ENCODE measurements around the gene MYH6. TPM values are rescaled to one million over a fixed set of nuclear protein-coding genes. Genes with fewer than 3 reads are reported as not detected.
"Not testable (repeated sequence)": the region's sequence is repeated elsewhere in the genome, so short reads cannot be mapped to it uniquely, and the experiment has no call there.

MYH6 gene
- total RNA-seq, 1 experiment from 2014 or later: not detected

DNA sequence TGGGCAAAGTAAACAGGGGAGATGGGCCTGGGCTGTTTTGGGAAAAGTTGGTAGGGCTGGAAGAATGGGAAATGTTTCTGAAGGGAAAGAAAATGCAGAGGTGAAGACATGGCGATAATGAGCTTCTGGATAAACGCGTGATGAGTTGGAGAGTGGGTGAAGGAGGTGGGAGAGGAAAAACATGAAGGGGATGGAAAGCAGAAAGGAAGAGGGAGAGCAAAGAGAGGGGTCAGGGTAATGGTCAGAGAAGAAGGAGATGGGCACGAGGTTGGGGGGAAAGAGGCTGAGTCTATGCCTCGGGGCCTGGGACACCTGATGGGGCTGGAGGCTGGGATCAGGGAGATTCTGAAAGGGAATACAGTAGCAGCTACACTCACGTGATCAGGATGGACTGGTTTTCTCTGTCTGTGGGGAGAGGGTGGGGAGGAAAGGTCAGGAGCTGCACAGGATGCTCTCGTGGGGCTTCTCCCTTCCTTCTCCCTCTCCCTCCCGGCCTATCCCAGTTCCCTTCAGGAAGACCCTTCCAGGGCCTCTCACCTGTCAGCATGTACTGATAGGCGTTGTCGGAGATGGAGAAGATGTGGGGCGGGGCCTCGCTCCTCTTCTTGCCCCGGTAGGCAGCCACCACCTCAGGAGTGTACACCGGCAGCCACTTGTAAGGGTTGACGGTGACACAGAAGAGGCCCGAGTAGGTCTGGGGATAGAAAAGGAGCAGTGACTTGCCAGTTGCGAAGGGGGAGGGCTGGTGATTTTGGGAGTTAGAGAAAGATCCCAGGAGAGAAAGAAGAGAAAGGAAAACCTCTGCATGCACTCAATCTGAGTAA, 24.2 kb upstream of the MYH6 start:
- no peaks in the 10 kb centered on the region for H3K4me1 ChIP-seq (ENCODE audit: low read length)
- no peak overlapping the region for H3K9ac ChIP-seq (ENCODE audit: low read length)
- H3K4me3 ChIP-seq (ENCODE audit: low read length): no peak overlapping the region
- H4K20me1 ChIP-seq (ENCODE audit: insufficient read depth, low read depth, low read length): no peaks in the 10 kb centered on the region
- no peaks in the 10 kb centered on the region for H3K9me3 ChIP-seq (ENCODE audit: low read length)
- H3K79me2 ChIP-seq (ENCODE audit: low read length): no peaks in the 10 kb centered on the region
- H3K27ac ChIP-seq (ENCODE audit: low read length): no peak overlapping the region
- H2AFZ ChIP-seq (ENCODE audit: low read length): no peak overlapping the region
- DNase-seq: no peak
- H3K27me3 ChIP-seq (ENCODE audit: low read length): no peaks in the 10 kb centered on the region
- no peaks in the 10 kb centered on the region for H3K9me2 ChIP-seq (replicated peaks; ENCODE audit: insufficient read depth, low read length)
- H3K4me2 ChIP-seq (ENCODE audit: low read depth, low read length, poor library complexity, severe bottlenecking): no peak overlapping the region
- no peaks in the 10 kb centered on the region for H3K36me3 ChIP-seq (ENCODE audit: insufficient read depth, low read length)

DNA sequence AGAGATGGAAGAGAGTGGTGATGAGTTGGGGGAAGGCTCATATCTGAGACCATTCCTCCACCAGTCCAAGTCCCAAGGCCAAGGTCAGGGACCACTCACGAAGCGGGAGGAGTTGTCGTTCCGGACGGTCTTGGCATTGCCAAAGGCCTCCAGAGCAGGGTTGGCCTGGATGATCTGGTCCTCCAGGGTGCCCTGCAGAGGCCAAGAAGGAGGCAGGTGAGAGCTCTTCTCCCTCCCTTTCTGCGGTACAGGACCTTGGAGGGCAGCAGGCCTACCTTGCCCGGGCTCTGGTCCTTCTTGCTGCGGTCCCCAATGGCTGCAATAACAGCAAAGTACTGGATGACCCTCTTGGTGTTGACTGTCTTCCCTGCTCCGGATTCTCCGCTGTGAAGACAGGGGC, 23.4 kb upstream of the MYH6 start:
- Histone ChIP-seq H3K27me3 (ENCODE audit: low read length) (no peaks in the 10 kb centered on the region), H3K4me3 (ENCODE audit: low read length) (no peak overlapping the region)

DNA sequence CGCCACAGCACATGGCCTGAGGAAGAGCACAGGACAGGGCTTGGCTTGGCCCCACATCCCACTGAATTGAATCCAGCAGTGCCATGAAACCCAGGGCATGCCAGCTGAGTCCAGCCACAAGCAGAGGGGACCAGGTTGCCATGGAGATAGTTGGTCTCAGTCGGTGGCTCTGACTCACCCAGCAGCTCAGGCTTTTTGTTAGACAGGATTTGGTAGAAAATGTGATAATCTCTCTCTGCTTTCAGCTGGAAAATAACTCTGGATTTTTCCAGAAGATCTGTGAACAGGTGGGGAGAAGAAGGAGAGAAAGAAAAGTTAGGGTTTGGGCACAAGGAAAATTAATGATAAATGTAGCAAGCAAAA, 22.6 kb upstream of the MYH6 start:
- H3K9ac ChIP-seq (ENCODE audit: low read length): no peak overlapping the region
- H3K4me2 ChIP-seq (ENCODE audit: low read depth, low read length, poor library complexity, severe bottlenecking): no peak overlapping the region
- H4K20me1 ChIP-seq (ENCODE audit: insufficient read depth, low read depth, low read length): no peaks in the 10 kb centered on the region
- H3K36me3 ChIP-seq (ENCODE audit: insufficient read depth, low read length): no peaks in the 10 kb centered on the region
- H3K9me3 ChIP-seq (ENCODE audit: low read length): no peaks in the 10 kb centered on the region
- H3K27me3 ChIP-seq (ENCODE audit: low read length): no peaks in the 10 kb centered on the region
- no peak overlapping the region for H3K4me3 ChIP-seq (ENCODE audit: low read length)
- no peaks in the 10 kb centered on the region for H3K9me2 ChIP-seq (replicated peaks; ENCODE audit: insufficient read depth, low read length)
- DNase-seq: no peak
- no peaks in the 10 kb centered on the region for H3K79me2 ChIP-seq (ENCODE audit: low read length)
- H3K4me1 ChIP-seq (ENCODE audit: low read length): no peaks in the 10 kb centered on the region
- H2AFZ ChIP-seq (ENCODE audit: low read length): no peak overlapping the region
- no peak overlapping the region for H3K27ac ChIP-seq (ENCODE audit: low read length)

More for the DNA sequence above, 23.4 kb upstream of the MYH6 start:
- DNase-seq: no peak
- no peak overlapping the region for H3K27ac ChIP-seq (ENCODE audit: low read length)
- no peaks in the 10 kb centered on the region for H3K36me3 ChIP-seq (ENCODE audit: insufficient read depth, low read length)
- no peaks in the 10 kb centered on the region for H3K9me3 ChIP-seq (ENCODE audit: low read length)
- H3K9ac ChIP-seq (ENCODE audit: low read length): no peak overlapping the region
- H3K4me2 ChIP-seq (ENCODE audit: low read depth, low read length, poor library complexity, severe bottlenecking): no peak overlapping the region
- no peaks in the 10 kb centered on the region for H3K9me2 ChIP-seq (replicated peaks; ENCODE audit: insufficient read depth, low read length)
- no peaks in the 10 kb centered on the region for H3K79me2 ChIP-seq (ENCODE audit: low read length)
- no peak overlapping the region for H2AFZ ChIP-seq (ENCODE audit: low read length)
- no peaks in the 10 kb centered on the region for H4K20me1 ChIP-seq (ENCODE audit: insufficient read depth, low read depth, low read length)
- H3K4me1 ChIP-seq (ENCODE audit: low read length): no peaks in the 10 kb centered on the region

DNA sequence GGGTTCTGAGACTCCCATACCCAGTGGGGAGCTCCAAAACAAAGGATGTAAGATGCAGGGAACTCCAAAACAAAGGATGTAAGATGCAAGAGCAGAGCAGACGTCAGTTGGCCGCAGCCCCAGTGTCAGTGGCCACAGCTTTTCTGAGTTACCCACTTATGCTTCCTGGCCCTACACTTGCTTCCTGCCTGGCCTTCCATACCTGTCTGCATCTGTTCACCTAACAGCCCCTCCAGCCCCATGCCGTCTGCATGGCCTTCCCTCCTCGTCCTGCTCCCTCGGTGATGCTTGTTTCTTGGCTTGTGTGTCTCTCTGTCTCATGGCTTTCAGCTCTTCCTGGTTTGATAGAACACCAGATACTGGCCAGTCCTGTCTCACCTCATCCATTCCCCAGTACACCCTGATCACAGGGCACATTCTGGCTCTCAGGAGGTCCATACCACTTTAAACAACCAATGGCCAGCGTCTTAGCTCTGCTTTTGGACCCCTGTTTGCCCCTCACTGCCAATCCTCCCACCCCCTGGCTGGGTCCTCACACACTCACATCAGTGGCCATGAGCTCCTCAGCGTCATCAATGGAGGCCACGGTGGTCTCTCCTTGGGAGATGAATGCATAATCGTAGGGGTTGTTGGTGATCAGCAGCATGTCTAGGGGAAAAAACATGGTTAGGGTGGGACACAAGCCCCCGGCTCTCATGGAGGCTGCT, 22.1 kb upstream of the MYH6 start:
- no peak overlapping the region for H3K27ac ChIP-seq (ENCODE audit: low read length)
- no peak overlapping the region for H3K9ac ChIP-seq (ENCODE audit: low read length)
- H3K79me2 ChIP-seq (ENCODE audit: low read length): no peaks in the 10 kb centered on the region
- H3K4me2 ChIP-seq (ENCODE audit: low read depth, low read length, poor library complexity, severe bottlenecking): no peak overlapping the region
- no peak for DNase-seq
- no peaks in the 10 kb centered on the region for H3K9me3 ChIP-seq (ENCODE audit: low read length)
- no peaks in the 10 kb centered on the region for H3K36me3 ChIP-seq (ENCODE audit: insufficient read depth, low read length)
- no peaks in the 10 kb centered on the region for H4K20me1 ChIP-seq (ENCODE audit: insufficient read depth, low read depth, low read length)
- H3K4me3 ChIP-seq (ENCODE audit: low read length): no peak overlapping the region
- no peak overlapping the region for H2AFZ ChIP-seq (ENCODE audit: low read length)
- no peaks in the 10 kb centered on the region for H3K27me3 ChIP-seq (ENCODE audit: low read length)
- no peaks in the 10 kb centered on the region for H3K4me1 ChIP-seq (ENCODE audit: low read length)
- H3K9me2 ChIP-seq (replicated peaks; ENCODE audit: insufficient read depth, low read length): no peaks in the 10 kb centered on the region

DNA sequence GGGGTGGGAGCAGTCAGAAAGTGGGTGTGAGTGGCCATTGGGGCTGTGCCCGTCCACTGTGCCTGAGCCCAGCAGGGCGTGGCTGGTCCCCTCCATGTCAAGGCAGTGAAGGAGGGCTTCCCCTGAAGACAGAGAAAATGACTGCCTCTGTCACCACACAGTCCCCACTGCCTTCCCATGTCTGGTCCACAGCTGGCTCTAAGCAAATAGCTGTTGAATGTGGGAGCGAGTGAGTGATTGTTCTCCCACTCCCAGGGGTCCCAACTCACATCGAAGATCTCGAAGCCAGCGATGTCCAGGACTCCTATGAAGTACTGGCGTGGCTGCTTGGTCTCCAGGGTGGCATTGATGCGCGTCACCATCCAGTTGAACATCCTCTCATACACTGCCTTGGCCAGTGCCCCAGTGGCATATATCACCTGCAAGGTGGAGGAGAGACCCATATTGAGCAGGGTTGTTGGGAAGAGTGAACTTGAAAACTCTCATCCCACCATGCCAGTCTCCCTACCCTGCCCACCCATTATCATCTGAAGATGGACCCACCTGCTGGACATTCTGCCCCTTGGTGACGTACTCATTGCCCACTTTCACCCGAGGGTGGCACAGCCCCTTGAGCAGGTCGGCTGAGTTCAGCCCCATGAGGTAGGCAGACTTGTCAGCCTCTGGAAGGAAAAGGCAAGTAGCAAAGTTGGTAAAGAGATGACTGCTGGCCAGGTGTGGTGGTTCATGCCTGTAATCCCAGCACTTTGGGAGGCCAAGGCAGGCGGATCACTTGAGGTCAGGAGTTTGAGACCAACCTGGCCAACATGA, 20.8 kb upstream of the MYH6 start:
- Histone ChIP-seq H3K36me3 (ENCODE audit: insufficient read depth, low read length) (no peaks in the 10 kb centered on the region), H3K27me3 (ENCODE audit: low read length) (no peaks in the 10 kb centered on the region), H3K9me3 (ENCODE audit: low read length) (no peaks in the 10 kb centered on the region), H3K4me1 (ENCODE audit: low read length) (no peaks in the 10 kb centered on the region), H4K20me1 (ENCODE audit: insufficient read depth, low read depth, low read length) (no peaks in the 10 kb centered on the region), H3K27ac (ENCODE audit: low read length) (no peak overlapping the region), H3K9me2 (replicated peaks; ENCODE audit: insufficient read depth, low read length) (no peaks in the 10 kb centered on the region), H2AFZ (ENCODE audit: low read length) (no peak overlapping the region), H3K4me2 (ENCODE audit: low read depth, low read length, poor library complexity, severe bottlenecking) (no peak overlapping the region), H3K9ac (ENCODE audit: low read length) (no peak overlapping the region), H3K79me2 (ENCODE audit: low read length) (no peaks in the 10 kb centered on the region), H3K4me3 (ENCODE audit: low read length) (no peak overlapping the region)
- no peak for DNase-seq

DNA sequence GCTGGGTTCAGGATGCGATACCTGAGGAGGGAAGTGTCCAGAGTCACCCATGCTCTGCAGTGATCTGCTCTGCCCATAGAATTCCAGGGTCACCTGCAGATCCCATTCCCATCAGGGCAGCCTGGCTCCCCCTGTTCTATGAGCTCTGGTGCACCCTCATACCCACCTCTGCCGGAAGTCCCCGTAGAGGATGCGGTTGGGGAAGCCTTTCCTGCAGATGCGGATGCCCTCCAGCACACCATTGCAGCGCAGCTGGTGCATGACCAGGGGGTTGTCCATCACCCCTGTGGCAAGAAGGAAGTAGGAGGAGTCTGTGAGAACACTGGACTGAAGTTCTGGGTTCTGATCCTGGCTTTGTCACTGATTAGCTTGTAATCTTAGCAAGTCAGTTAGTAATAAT, 17.7 kb upstream of the MYH6 start:
- H3K9me2 ChIP-seq (replicated peaks; ENCODE audit: insufficient read depth, low read length); H3K4me1 ChIP-seq (ENCODE audit: low read length); H3K4me2 ChIP-seq (ENCODE audit: low read depth, low read length, poor library complexity, severe bottlenecking); H3K4me3 ChIP-seq (ENCODE audit: low read length); H3K27ac ChIP-seq (ENCODE audit: low read length); H4K20me1 ChIP-seq (ENCODE audit: insufficient read depth, low read depth, low read length); DNase-seq; H3K79me2 ChIP-seq (ENCODE audit: low read length); H3K9me3 ChIP-seq (ENCODE audit: low read length); H3K36me3 ChIP-seq (ENCODE audit: insufficient read depth, low read length); H2AFZ ChIP-seq (ENCODE audit: low read length); H3K9ac ChIP-seq (ENCODE audit: low read length); H3K27me3 ChIP-seq (ENCODE audit: low read length): not testable (repeated sequence)

DNA sequence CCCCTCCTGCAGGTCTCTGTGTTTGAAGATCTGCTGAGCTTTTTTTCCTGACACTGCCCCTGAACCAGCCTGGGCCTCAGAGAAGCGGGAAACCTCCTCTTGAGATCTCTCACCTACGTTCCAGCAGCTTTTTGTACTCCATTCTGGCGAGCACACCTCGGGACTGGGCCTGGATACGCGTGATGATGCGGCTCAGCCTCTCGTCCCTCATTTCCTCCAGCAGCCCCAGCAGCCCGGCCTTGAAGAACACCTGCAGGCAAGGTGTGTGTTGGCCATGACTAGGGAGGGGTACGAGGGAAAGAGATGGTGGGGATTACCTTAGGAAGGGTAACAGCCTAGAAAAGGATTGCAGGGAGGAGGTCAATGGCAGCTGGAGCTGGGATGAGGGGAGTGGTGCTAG, 17.1 kb upstream of the MYH6 start:
- Histone ChIP-seq H3K27me3 (ENCODE audit: low read length) (no peaks in the 10 kb centered on the region), H4K20me1 (ENCODE audit: insufficient read depth, low read depth, low read length) (no peaks in the 10 kb centered on the region), H3K9ac (ENCODE audit: low read length) (no peak overlapping the region), H3K36me3 (ENCODE audit: insufficient read depth, low read length) (no peaks in the 10 kb centered on the region), H3K79me2 (ENCODE audit: low read length) (no peaks in the 10 kb centered on the region), H3K9me2 (replicated peaks; ENCODE audit: insufficient read depth, low read length) (no peaks in the 10 kb centered on the region), H3K4me1 (ENCODE audit: low read length) (no peaks in the 10 kb centered on the region), H2AFZ (ENCODE audit: low read length) (no peak overlapping the region), H3K4me2 (ENCODE audit: low read depth, low read length, poor library complexity, severe bottlenecking) (no peak overlapping the region), H3K4me3 (ENCODE audit: low read length) (no peak overlapping the region), H3K27ac (ENCODE audit: low read length) (no peak overlapping the region), H3K9me3 (ENCODE audit: low read length) (no peaks in the 10 kb centered on the region)
- no peak for DNase-seq

DNA sequence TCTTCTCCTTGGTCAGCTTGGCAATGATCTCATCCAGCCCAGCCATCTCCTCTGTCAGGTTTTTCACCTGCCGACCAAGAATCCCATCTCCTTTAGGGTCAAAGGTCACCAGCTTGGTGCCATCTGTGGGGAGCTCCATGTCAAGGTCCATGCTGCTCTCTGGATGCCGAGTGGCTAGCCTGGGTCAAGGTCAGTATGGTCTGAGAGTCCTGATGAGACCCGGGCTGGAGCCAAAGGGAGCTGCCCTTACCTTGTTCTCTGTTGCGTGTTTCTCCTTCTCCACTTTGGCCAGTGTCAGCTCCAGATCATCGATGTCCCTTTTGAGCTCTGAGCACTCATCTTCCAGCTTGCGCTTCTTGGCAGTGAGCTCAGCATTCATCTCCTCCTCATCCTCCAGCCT, 15.6 kb upstream of the MYH6 start:
- Histone ChIP-seq H3K36me3 (ENCODE audit: insufficient read depth, low read length) (no peaks in the 10 kb centered on the region), H3K4me2 (ENCODE audit: low read depth, low read length, poor library complexity, severe bottlenecking) (no peak overlapping the region), H3K79me2 (ENCODE audit: low read length) (no peaks in the 10 kb centered on the region), H2AFZ (ENCODE audit: low read length) (no peak overlapping the region), H4K20me1 (ENCODE audit: insufficient read depth, low read depth, low read length) (no peaks in the 10 kb centered on the region), H3K9ac (ENCODE audit: low read length) (no peak overlapping the region), H3K9me2 (replicated peaks; ENCODE audit: insufficient read depth, low read length) (no peaks in the 10 kb centered on the region), H3K4me3 (ENCODE audit: low read length) (no peak overlapping the region), H3K9me3 (ENCODE audit: low read length) (no peaks in the 10 kb centered on the region), H3K4me1 (ENCODE audit: low read length) (no peaks in the 10 kb centered on the region), H3K27me3 (ENCODE audit: low read length) (no peaks in the 10 kb centered on the region), H3K27ac (ENCODE audit: low read length) (no peak overlapping the region)
- no peak for DNase-seq

All from Karpas-422 (cell line).